ENCODE measurements around the gene DDIT3.
"Not testable (repeated sequence)": the region's sequence is repeated elsewhere in the genome, so short reads cannot be mapped to it uniquely, and the experiment has no call there.

Gene DDIT3

GRCh38 chr12:57520053-57520818 is at the start of gene DDIT3:
DDIT3 (minus strand) TSS chr12:57520514; CDS start chr12:57517406, 3,108 bp downstream.
- no peak for TF ChIP-seq CTCF (IDR thresholded peaks at IDR 0.05)
- Histone ChIP-seq H3K27ac (peak within 1 kb of the TSS; percentile 98 to 99), H3K4me3 (peak within 1 kb of the TSS; percentile 80)
- peak; percentile 100 for DNase-seq (ENCODE audit: low spot score)

GRCh38 chr12:57569858-57570257 is 49.5 kb upstream of the DDIT3 start:
- no peak overlapping the region for H3K4me3 ChIP-seq
- DNase-seq (ENCODE audit: low spot score): no peak

GRCh38 chr12:57568838-57569237 is 48.5 kb upstream of the DDIT3 start:
- no peak overlapping the region for H3K4me3 ChIP-seq
- TF ChIP-seq CTCF (IDR thresholded peaks at IDR 0.05): no peak
- DNase-seq (ENCODE audit: low spot score): no peak

More at GRCh38 chr12:57569858-57570257, 49.5 kb upstream of the DDIT3 start:
- no peak overlapping the region for H3K27ac ChIP-seq
- TF ChIP-seq CTCF (IDR thresholded peaks at IDR 0.05): no peak

GRCh38 chr12:57564178-57564740 is 43.9 kb upstream of the DDIT3 start:
- H3K27ac ChIP-seq: no peak overlapping the region
- TF ChIP-seq CTCF (IDR thresholded peaks at IDR 0.05): no peak
- DNase-seq (ENCODE audit: low spot score): no peak
- no peak overlapping the region for H3K4me3 ChIP-seq

More at GRCh38 chr12:57568838-57569237, 48.5 kb upstream of the DDIT3 start:
- H3K27ac ChIP-seq: no peak overlapping the region

- TF ChIP-seq CTCF (IDR thresholded peaks at IDR 0.05): no peak
- no peak for DNase-seq (ENCODE audit: low spot score)
- Histone ChIP-seq H3K4me3 (no peak overlapping the region), H3K27ac (no peak overlapping the region)
These were observed 43.0 kb upstream of the DDIT3 start for GRCh38 chr12:57563358-57563757.

GRCh38 chr12:57561117-57561516 is 40.8 kb upstream of the DDIT3 start:
- not testable (repeated sequence) for H3K4me3 ChIP-seq; H3K27ac ChIP-seq; DNase-seq (ENCODE audit: low spot score)

GRCh38 chr12:57560516-57560915 is 40.2 kb upstream of the DDIT3 start:
- Histone ChIP-seq H3K4me3 (no peak overlapping the region), H3K27ac (no peak overlapping the region)
- TF ChIP-seq CTCF (IDR thresholded peaks at IDR 0.05): no peak
- DNase-seq (ENCODE audit: low spot score): no peak

Data from coronary artery (tissue), 2 donors.